HG02588 (cell line): Measurements from ENCODE around the gene CENPK.
A peak's percentile ranks its signal among the peaks of the same experiment; 100 is the strongest.
"Not testable (repeated sequence)": the region's sequence is repeated elsewhere in the genome, so short reads cannot be mapped to it uniquely, and the experiment has no call there.

Experiments
- ATAC-seq: cut with Tn5 transposase; IDR thresholded peaks from one replicate; pipeline ENCODE4 v1.9.1; 2021; ENCODE audit warnings: mild to moderate bottlenecking, moderate library complexity; ENCODE audit not compliant: unreplicated experiment

Gene CENPK

DNA sequence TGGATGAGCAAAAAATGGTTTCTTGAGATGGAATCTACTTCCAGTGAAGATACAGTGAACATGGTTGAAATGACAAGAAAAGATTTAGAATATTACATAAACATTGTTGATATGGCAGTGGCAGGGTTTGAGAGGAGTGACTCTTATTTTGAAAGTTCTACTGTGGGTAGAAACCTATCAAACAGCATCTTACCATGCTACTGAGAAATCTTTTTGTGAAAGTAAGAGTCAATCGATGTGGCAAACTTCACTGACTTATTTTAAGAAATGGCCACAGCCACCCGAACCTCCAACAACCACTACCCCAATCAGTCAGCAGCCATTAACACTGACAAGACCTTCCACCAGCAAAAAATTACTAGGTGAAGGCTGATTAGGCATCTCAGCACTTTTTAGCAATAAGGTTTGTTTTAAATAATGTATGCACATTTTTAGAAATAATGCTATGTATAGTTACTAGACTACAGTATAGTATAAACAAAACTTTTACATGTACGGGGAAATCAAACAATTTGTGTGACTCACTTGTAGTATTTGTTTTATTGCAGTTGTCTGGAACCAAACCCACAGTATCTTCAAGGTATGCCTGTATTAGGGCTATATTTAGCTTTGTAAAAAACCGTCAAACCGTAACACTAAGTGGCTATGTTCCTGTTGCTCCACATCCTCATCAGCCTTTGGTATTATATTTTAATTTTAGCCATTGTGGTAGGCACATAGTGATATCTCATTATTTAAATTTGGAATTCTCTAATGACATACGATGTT, 50.6 kb downstream of the CENPK start:
- no peak for ATAC-seq

GRCh38 chr5:65508978-65509377, 54.0 kb downstream of the CENPK start:
- ATAC-seq: no peak

DNA sequence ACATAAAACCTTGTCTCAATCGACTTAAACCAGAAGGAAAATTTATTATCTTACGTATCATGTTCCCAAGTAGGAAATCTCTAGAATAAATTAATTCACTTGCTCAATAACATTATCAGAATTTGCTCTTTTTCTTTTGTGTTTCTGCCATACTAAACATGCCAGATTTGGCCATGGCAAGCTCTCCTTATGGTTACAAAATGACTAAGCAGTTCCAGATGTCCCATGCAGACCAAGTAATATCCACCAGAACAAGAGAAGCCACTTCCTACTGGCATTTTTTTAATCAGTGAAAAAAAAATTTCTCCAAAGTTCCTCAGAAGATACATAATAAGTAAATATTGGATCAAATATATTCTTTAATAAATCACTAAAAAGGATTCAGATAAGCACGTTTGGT, 56.0 kb downstream of the CENPK start:
- ATAC-seq: no peak

DNA sequence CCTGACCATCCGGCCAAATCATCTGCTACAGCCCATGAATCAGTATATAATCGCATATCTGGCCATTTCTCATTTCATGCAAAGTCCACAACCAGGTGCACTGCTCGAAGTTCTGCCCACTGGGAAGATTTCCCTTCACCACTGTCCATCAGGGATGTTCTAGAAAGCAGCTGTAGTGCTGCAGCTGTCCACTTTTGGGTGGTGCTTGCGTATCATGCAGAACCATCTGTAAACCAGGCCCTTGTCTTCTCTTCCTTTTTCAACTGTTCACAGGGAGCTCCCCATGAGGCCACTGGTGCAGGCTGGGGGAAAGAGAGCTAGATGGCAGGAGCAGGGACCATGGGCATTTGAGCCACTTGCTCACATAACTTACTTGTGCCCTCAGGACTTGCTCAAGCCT, 73.8 kb downstream of the CENPK start:
- ATAC-seq: no peak

GRCh38 chr5:65488038-65488687, 74.8 kb downstream of the CENPK start:
- ATAC-seq: not testable (repeated sequence)

DNA sequence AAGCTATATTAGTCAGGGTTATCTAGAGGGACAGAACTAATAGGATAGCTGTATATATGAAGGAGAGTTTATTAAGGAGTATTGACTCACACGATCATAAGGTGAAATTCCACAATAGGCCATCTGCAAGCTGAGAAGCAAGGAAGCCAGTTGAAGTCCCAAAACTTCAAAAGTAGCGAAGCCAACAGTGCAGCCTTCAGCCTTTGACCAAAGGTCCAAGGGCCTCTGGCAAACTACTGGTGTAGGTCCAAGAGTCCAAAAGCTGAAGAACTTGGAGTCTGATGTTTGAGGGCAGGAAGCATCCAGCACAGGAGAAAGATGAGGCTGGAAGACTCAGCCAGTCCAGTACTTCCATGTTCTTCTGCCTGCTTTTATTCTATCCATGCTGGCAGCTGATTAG, 76.2 kb downstream of the CENPK start:
- not testable (repeated sequence) for ATAC-seq

GRCh38 chr5:65485405-65485804, 77.6 kb downstream of the CENPK start:
- no peak for ATAC-seq

GRCh38 chr5:65483546-65484346, 79.2 kb downstream of the CENPK start:
- ATAC-seq: peak; percentile 55

DNA sequence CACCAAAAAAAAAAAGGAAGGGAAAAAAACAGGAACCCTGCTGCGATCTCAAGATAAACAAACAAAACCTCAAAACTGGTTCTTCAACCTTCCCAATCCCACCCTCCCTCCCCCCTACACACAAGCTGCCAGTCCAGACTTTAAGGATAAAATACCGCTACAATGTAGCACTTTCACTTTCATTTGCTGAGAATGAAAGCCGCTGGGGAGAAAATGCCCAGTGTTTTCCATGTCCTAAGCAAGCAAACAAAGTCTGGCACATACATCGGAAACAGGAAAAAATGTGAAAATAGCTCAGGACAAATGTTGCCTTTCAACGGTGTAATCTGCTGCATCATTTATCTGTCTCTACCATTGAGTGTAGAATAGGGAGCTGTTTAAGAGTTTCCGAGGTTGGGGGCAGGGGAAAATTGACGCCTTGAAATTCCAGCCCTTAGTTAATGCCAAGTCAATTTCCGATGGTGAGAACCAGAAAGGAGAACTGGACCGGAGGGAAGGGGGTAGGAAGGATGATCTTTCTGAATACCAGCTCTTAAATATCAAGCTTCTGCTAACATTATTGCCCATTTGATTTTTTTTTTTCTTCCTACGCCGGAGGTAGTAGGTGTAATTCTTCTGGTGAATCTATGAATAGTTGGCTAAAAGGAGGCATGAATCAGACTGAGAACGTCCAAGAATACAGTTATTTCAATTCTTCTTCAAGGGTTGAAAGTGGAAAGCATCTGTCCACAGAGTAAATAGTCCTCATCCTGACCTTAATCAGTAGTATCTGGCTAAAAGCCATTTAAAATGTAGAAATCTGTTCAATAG, 80.0 kb downstream of the CENPK start:
- ATAC-seq: no peak

GRCh38 chr5:65482296-65482735, 80.7 kb downstream of the CENPK start:
- no peak for ATAC-seq

DNA sequence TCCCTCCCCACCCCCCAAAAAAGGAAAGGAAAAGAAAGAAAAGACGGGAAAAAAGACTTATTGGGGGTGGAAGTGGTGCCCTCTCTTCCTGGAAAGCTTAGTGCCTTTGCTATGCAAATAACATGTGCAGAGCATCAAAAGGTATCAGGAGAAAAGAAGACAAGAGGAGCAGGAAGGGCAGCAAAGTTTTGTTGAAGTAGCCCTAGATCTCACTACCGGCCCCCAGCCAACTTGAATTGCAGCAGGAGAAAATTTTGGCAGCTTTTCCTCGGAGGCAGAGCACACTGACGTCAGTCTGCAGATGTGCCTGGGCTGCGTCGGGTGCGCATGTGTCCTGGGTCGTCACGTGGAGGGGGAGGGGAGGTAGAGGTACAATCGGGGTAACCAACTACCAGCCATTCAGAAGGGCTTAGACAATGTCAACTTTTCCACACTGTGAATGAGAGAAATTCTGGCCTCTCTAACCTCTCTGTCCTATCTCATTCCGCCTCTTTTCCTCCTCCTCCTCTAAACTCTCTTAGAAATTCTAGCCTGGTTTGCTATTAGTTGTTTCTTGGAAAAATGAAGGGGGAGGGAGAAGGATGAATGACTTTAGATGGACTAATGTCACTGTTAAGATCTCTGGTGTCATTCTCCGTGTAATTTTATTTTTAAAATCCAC, 81.2 kb downstream of the CENPK start, which contains the start of gene ADAMTS6:
Gene ADAMTS6, minus strand, starts transcription at position 286 of the 661 bp plus-strand sequence. CDS start 8,247 bp downstream, outside the sequence.
- ATAC-seq: peak; percentile 85

DNA sequence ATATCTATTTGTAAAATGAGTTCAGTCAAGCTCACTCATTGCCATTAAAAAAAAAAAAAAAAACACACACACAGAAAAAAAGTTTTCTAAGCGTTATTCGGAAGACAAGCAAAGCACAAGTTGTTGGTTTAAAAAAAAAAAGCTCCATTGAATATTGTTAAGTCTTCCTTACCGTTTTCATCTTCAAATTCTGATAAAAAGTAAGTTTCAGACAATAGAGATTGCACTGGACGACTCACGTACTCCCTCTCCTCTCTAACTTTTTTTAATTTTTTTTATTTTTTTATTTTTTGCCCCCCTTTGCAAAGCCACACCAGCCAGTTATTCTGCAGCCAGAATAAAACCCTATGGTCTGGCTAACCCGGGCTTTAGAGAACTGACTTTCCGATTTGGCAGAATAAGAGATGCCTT, 81.8 kb downstream of the CENPK start:
- ATAC-seq: peak; percentile 22

DNA sequence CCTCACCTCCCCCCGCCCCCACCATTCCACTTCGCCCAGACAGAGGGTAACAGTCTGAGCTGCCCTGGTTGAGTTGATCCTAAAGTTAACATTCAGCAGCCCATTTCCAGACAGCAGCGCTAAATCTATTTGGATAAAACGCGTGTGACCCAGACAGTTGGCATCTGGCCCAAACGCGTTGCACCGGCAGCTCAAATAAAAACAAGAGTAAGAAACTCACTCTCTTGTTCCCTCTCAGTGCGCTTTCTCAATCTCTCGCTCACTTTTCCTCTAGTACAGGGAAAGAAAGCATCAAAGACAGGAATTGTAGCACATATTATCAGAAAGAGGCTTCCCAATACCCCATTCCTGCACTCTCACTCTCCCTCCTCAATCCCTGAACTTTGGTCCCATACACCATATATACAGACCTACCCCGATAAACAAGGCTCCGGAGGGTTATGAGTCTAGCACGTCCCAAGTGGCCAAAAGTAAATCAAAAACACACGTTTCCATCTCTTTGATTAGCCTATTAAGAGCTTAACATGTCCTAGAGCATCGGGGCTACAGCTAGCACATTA, 82.6 kb downstream of the CENPK start:
- no peak for ATAC-seq

GRCh38 chr5:65479527-65479926, 83.4 kb downstream of the CENPK start:
- ATAC-seq: no peak

- ATAC-seq: no peak
Observed at GRCh38 chr5:65478336-65478735, 84.6 kb downstream of the CENPK start.

- no peak for ATAC-seq
Observed at GRCh38 chr5:65475895-65476294, 87.1 kb downstream of the CENPK start.

DNA sequence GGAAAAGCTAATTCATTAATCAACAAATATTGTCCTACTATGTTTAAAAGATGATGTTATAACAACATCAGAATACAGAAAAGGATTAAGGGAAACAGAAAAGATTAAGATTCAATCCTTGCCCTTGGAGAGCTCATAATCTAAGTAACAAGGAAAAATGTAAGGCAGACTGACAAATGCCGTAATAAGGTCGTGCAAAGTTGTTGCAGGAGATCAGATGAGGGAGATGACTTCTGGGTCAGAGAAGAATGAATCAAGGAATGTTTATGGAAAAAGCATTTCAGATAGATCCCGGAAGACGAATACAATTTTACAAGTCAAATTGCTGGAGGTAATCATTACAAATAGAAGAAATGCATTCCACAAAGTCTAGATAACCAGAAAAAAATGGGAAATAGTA, 87.6 kb downstream of the CENPK start:
- ATAC-seq: no peak

DNA sequence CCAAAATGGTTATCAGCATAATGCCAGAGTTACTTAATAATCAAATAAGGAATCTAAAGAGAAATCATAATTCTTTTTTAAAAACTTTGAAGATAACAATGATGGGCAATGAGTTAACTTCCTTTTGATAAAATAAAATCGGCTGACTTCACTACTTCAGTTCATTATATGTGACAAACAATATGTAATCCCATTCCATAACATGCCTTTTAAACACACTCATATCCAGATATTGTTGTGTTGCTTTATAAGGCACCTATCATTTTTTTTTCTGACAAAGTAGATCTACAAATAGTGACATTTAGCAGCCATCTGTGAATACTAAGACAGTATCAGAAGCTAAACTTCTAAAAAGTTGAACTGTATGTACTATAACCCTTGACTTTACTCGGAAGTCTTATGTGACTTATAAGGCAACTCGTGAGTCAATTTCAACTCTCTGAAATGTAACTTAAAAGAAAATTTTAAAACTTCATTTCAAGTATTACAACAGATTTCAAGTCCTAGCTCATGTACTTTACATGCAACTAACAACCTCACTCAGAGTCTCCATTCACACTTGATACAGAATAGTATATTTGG, 88.7 kb downstream of the CENPK start:
- no peak for ATAC-seq

DNA sequence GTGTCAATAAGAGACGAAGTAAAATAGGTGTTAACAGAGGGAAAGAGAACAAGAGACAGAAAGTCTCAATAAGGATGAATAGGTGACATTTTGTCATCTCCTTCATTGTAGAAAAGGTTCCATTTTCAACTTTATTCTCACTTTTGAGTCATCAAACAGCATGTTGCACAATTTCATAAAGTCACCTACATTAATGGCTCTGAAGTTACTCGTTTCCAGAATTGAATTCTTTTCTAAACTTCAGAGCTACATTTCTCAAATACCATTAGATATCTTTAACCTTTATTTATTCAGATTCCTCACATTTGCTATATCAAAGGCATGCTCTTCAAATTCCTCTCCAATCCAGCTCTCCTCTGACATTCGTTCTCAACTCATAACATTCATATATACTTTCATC, 94.3 kb downstream of the CENPK start:
- no peak for ATAC-seq
